Karpas-422 (cell line): ENCODE results near the gene CFDP1. TPM values are rescaled to one million over a fixed set of nuclear protein-coding genes. Genes with fewer than 3 reads are reported as not detected.

Source experiments
- DNase-seq: peaks from one replicate; pipeline ENCODE4 v3.0.0-alpha.2; 2015
- H2AFZ ChIP-seq: fragments of 200-600 bp; sonication (generic); 2 replicates; pipeline ENCODE4 v1.6.1; 2014; ENCODE audit warnings: antibody characterized with exemption, low read length, mixed read lengths
- H3K27ac ChIP-seq: fragments of 200-600 bp; sonication (generic); 2 replicates; pipeline ENCODE4 v1.5.1; 2014; ENCODE audit warnings: mild to moderate bottlenecking, low read length, moderate library complexity
- H3K27me3 ChIP-seq: fragments of 200-600 bp; sonication (generic); 2 replicates; pipeline ENCODE4 v1.6.1; 2014; ENCODE audit warnings: low read length, mixed read lengths
- H3K36me3 ChIP-seq: fragments of 200-600 bp; sonication (generic); 2 replicates; pipeline ENCODE4 v1.6.1; 2014; ENCODE audit warnings: low read length, mixed read lengths; ENCODE audit not compliant: insufficient read depth
- H3K4me1 ChIP-seq: fragments of 200-600 bp; sonication (generic); 2 replicates; pipeline ENCODE4 v1.6.1; 2014; ENCODE audit warnings: mild to moderate bottlenecking, low read length, mixed read lengths
- H3K4me2 ChIP-seq: fragments of 200-600 bp; sonication (generic); 2 replicates; pipeline ENCODE4 v1.6.1; 2014; ENCODE audit warnings: low read length, low read depth, mild to moderate bottlenecking; ENCODE audit not compliant: poor library complexity, severe bottlenecking
- H3K4me3 ChIP-seq: fragments of 200-600 bp; sonication (generic); 2 replicates; pipeline ENCODE4 v1.5.1; 2014; ENCODE audit warnings: mild to moderate bottlenecking, antibody characterized with exemption, low read length, mixed read lengths
- H3K79me2 ChIP-seq: fragments of 200-600 bp; sonication (generic); 2 replicates; pipeline ENCODE4 v1.6.1; 2014; ENCODE audit warnings: mild to moderate bottlenecking, low read length, mixed read lengths
- H3K9ac ChIP-seq: fragments of 200-600 bp; sonication (generic); 2 replicates; pipeline ENCODE4 v1.6.0; 2014; ENCODE audit warnings: low read length
- H3K9me2 ChIP-seq: fragments of 200-600 bp; sonication (generic), shearing (Covaris generic); replicated peaks from 2 replicates; pipeline ENCODE4 v1.6.0; 2014; ENCODE audit warnings: mild to moderate bottlenecking, low read length, moderate library complexity; ENCODE audit not compliant: insufficient read depth
- H3K9me3 ChIP-seq: fragments of 300-700, 200-600 bp; sonication (generic); 2 replicates; pipeline ENCODE4 v1.6.1; 2014; ENCODE audit warnings: low read length, mixed read lengths
- H4K20me1 ChIP-seq: fragments of 200-600 bp; sonication (generic); 2 replicates; pipeline ENCODE4 v1.6.1; 2014; ENCODE audit warnings: mild to moderate bottlenecking, antibody characterized with exemption, low read length, low read depth; ENCODE audit not compliant: insufficient read depth
- total RNA-seq: library from RNA; depleted of rRNA; stranded (reverse); fragments of >200 nt; shearing (Covaris generic); gene quantifications from 2 replicates; pipeline ENCODE4 v1.2.3, GENCODE V29; 2014; ENCODE audit warnings: low replicate concordance

CFDP1 gene
- total RNA-seq, 1 experiment from 2014 or later = 33.5 TPM

GRCh38 chr16:75406943-75407342 lies 26.4 kb downstream of the CFDP1 start:
- Histone ChIP-seq H3K9ac (no peak overlapping the region), H3K9me3 (no peaks in the 10 kb centered on the region), H3K4me3 (no peak overlapping the region), H3K27ac (no peak overlapping the region), H3K4me2 (no peak overlapping the region), H3K79me2 (peaks cover 12% of the 10 kb centered on the region), H3K4me1 (peaks cover 2% of the 10 kb centered on the region; the same call in 1 of the 2 replicates), H3K36me3 (peaks cover 24% of the 10 kb centered on the region; the same call in 1 of the 2 replicates), H3K9me2 (no peaks in the 10 kb centered on the region), H3K27me3 (no peaks in the 10 kb centered on the region), H4K20me1 (no peaks in the 10 kb centered on the region), H2AFZ (no peak overlapping the region)
- no peak for DNase-seq

- no peak overlapping the region for H3K27ac ChIP-seq
- 0 out of 2 replicates have a peak, but pooled peaks cover 4% of the 10 kb centered on the region for H3K36me3 ChIP-seq
- H3K79me2 ChIP-seq = peaks cover 21% of the 10 kb centered on the region
- no peak overlapping the region for H3K4me3 ChIP-seq
- no peak overlapping the region for H3K4me2 ChIP-seq
- DNase-seq = peak; percentile 69
- no peaks in the 10 kb centered on the region for H3K9me3 ChIP-seq
- H3K9ac ChIP-seq = no peak overlapping the region
- H3K4me1 ChIP-seq = peaks cover 2% of the 10 kb centered on the region; the same call in 1 of the 2 replicates
- no peaks in the 10 kb centered on the region for H3K27me3 ChIP-seq
- H2AFZ ChIP-seq = no peak overlapping the region
- no peaks in the 10 kb centered on the region for H4K20me1 ChIP-seq
- no peaks in the 10 kb centered on the region for H3K9me2 ChIP-seq
These were observed 30.4 kb downstream of the CFDP1 start for GRCh38 chr16:75402821-75403475.

GRCh38 chr16:75402159-75402820 lies 31.0 kb downstream of the CFDP1 start:
- no peak overlapping the region for H2AFZ ChIP-seq
- H3K9me3 ChIP-seq = no peaks in the 10 kb centered on the region
- no peak overlapping the region for H3K4me3 ChIP-seq
- no peak overlapping the region for H3K27ac ChIP-seq
- H3K4me1 ChIP-seq = peaks cover 2% of the 10 kb centered on the region; the same call in 1 of the 2 replicates
- H3K27me3 ChIP-seq = no peaks in the 10 kb centered on the region
- DNase-seq = no peak
- 0 out of 2 replicates have a peak, but pooled peaks cover 3% of the 10 kb centered on the region for H3K36me3 ChIP-seq
- no peaks in the 10 kb centered on the region for H4K20me1 ChIP-seq
- peaks cover 23% of the 10 kb centered on the region for H3K79me2 ChIP-seq
- H3K9me2 ChIP-seq = no peaks in the 10 kb centered on the region
- H3K4me2 ChIP-seq = no peak overlapping the region
- H3K9ac ChIP-seq = no peak overlapping the region

- Histone ChIP-seq H4K20me1 (no peaks in the 10 kb centered on the region), H3K36me3 (no peaks in the 10 kb centered on the region), H3K9ac (no peak overlapping the region), H3K4me2 (no peak overlapping the region), H3K27me3 (no peaks in the 10 kb centered on the region), H3K9me3 (no peaks in the 10 kb centered on the region), H3K4me1 (peaks cover 2% of the 10 kb centered on the region; the same call in 1 of the 2 replicates), H3K27ac (no peak overlapping the region), H3K4me3 (no peak overlapping the region), H3K79me2 (peaks cover 23% of the 10 kb centered on the region), H3K9me2 (no peaks in the 10 kb centered on the region), H2AFZ (no peak overlapping the region)
- no peak for DNase-seq
These were observed 31.6 kb downstream of the CFDP1 start for GRCh38 chr16:75401691-75402090.

- no peak for DNase-seq
- H3K36me3 ChIP-seq = 0 out of 2 replicates have a peak, but pooled peaks cover 3% of the 10 kb centered on the region
- H3K9ac ChIP-seq = no peak overlapping the region
- no peaks in the 10 kb centered on the region for H3K9me3 ChIP-seq
- H3K27me3 ChIP-seq = no peaks in the 10 kb centered on the region
- H3K9me2 ChIP-seq = no peaks in the 10 kb centered on the region
- H3K4me1 ChIP-seq = peaks cover 2% of the 10 kb centered on the region; the same call in 1 of the 2 replicates
- no peak overlapping the region for H2AFZ ChIP-seq
- H3K27ac ChIP-seq = no peak overlapping the region
- H4K20me1 ChIP-seq = no peaks in the 10 kb centered on the region
- H3K79me2 ChIP-seq = peaks cover 23% of the 10 kb centered on the region
- H3K4me2 ChIP-seq = no peak overlapping the region
- no peak overlapping the region for H3K4me3 ChIP-seq
These were observed 35.0 kb downstream of the CFDP1 start for GRCh38 chr16:75398333-75398732.

- H2AFZ ChIP-seq = no peak overlapping the region
- H4K20me1 ChIP-seq = no peaks in the 10 kb centered on the region
- H3K4me3 ChIP-seq = no peak overlapping the region
- H3K9me2 ChIP-seq = no peaks in the 10 kb centered on the region
- H3K27ac ChIP-seq = no peak overlapping the region
- no peaks in the 10 kb centered on the region for H3K27me3 ChIP-seq
- H3K9ac ChIP-seq = no peak overlapping the region
- no peak for DNase-seq
- H3K79me2 ChIP-seq = peaks cover 8% of the 10 kb centered on the region; the same call in 1 of the 2 replicates
- peaks cover 9% of the 10 kb centered on the region for H3K36me3 ChIP-seq
- H3K4me1 ChIP-seq = no peaks in the 10 kb centered on the region
- H3K4me2 ChIP-seq = no peak overlapping the region
- H3K9me3 ChIP-seq = no peaks in the 10 kb centered on the region
These were observed 38.4 kb downstream of the CFDP1 start for GRCh38 chr16:75394941-75395340.

- no peak for DNase-seq
- Histone ChIP-seq H3K4me1 (no peaks in the 10 kb centered on the region), H3K27me3 (no peaks in the 10 kb centered on the region), H3K36me3 (peaks cover 9% of the 10 kb centered on the region), H4K20me1 (no peaks in the 10 kb centered on the region), H3K4me3 (no peak overlapping the region), H3K79me2 (peaks cover 1% of the 10 kb centered on the region; the same call in 1 of the 2 replicates), H3K27ac (no peak overlapping the region), H3K4me2 (no peak overlapping the region), H3K9me2 (no peaks in the 10 kb centered on the region), H2AFZ (no peak overlapping the region), H3K9ac (no peak overlapping the region), H3K9me3 (no peaks in the 10 kb centered on the region)
These were observed 40.4 kb downstream of the CFDP1 start for GRCh38 chr16:75392906-75393305.

GRCh38 chr16:75390926-75391653 lies 42.2 kb downstream of the CFDP1 start:
- Histone ChIP-seq H3K4me2 (no peak overlapping the region), H3K9ac (no peak overlapping the region), H2AFZ (no peak overlapping the region), H3K36me3 (peaks cover 9% of the 10 kb centered on the region), H3K4me1 (no peaks in the 10 kb centered on the region), H3K9me2 (no peaks in the 10 kb centered on the region), H3K9me3 (no peaks in the 10 kb centered on the region), H3K27ac (no peak overlapping the region), H4K20me1 (no peaks in the 10 kb centered on the region), H3K27me3 (no peaks in the 10 kb centered on the region), H3K79me2 (no peaks in the 10 kb centered on the region), H3K4me3 (no peak overlapping the region)
- peak; percentile 20 for DNase-seq
